Heart right ventricle (tissue), 16 donors: ENCODE results near the gene MKKS. TPM values are rescaled to one million over a fixed set of nuclear protein-coding genes. Genes with fewer than 3 reads are reported as not detected.

Source experiments
- ATAC-seq, 8 donors: fragments of 200-7000 bp; cut with Tn5 transposase; one replicate each; pipeline ENCODE4 v1.9.1; 2020; ENCODE audit warnings: mild to moderate bottlenecking in 8 of 8, moderate library complexity in 8 of 8, moderate number of reproducible peaks in 1 of 8
- DNase-seq, 2 donors: peaks; one replicate each; pipeline ENCODE4 v3.0.0-alpha.2; 2020
- H3K27ac ChIP-seq, 10 donors: fragments of 200-600 bp; sonication (generic) in 2 of 10; one replicate each; pipeline versions ENCODE4 v1.5.0 to v1.8.0; 2020 to 2022; ENCODE audit warnings: mild to moderate bottlenecking in 3 of 10
- H3K27me3 ChIP-seq, 7 donors: fragments of 200-600 bp; one replicate each; pipeline ENCODE4 v1.8.0; 2021 to 2022; ENCODE audit warnings: mild to moderate bottlenecking in 2 of 7
- H3K36me3 ChIP-seq, 9 donors: fragments of 200-600 bp; sonication (generic) in 1 of 9; one replicate each; pipeline versions ENCODE4 v1.5.0 to v1.8.0; 2020 to 2022; ENCODE audit warnings: mild to moderate bottlenecking in 2 of 9
- H3K4me1 ChIP-seq, 9 donors: fragments of 200-600 bp; sonication (generic) in 1 of 9; one replicate each; pipeline versions ENCODE4 v1.5.0 to v1.8.0; 2020 to 2022; ENCODE audit warnings: mild to moderate bottlenecking in 4 of 9
- H3K4me3 ChIP-seq, 10 donors: fragments of 200-600 bp; sonication (generic) in 2 of 10; one replicate each; pipeline versions ENCODE4 v1.5.0 to v1.8.0; 2020 to 2022; ENCODE audit warnings: mild to moderate bottlenecking in 7 of 10, moderate library complexity in 2 of 10
- H3K9me3 ChIP-seq, 11 donors: fragments of 200-600 bp in 10 of 11; sonication (generic) in 2 of 11; one replicate each; pipeline versions ENCODE4 v1.5.0 to v1.8.0; 2013 to 2022; ENCODE audit warnings: mild to moderate bottlenecking in 2 of 11, control low read depth in 1 of 11, moderate library complexity in 1 of 11
- CTCF ChIP-seq, 9 donors: fragments of 200-600 bp; sonication (generic) in 2 of 9; IDR thresholded peaks; one replicate each; pipeline versions ENCODE4 v1.5.0 to v1.8.0; 2021 to 2022; ENCODE audit warnings: antibody characterized with exemption in 9 of 9, mild to moderate bottlenecking in 5 of 9, moderate library complexity in 1 of 9
- WGBS, 2 donors: extraction: QIAGEN DNeasy Blood & Tissue Kit; methylation state at CpG; one replicate each; pipeline ENCODE4 v1.1.7; 2013; ENCODE audit warnings: inconsistent platforms in 1 of 2; 5-methylcytosine and 5-hydroxymethylcytosine counted together
- intact Hi-C, 10 donors: fragments of 100-400 bp; cut with DNase I; formaldehyde crosslinking; loops; one replicate each; pipeline versions ENCODE4 v1.11.1 to v1.14.2; 2022
- polyA plus RNA-seq, 2 donors: library from polyadenylated mRNA; stranded (reverse); fragments of 200-250 nt; gene quantifications; one replicate each; pipeline ENCODE4 v1.2.3, GENCODE V29; 2013
- total RNA-seq, 10 donors: library from RNA; stranded (reverse); fragmentation: NEBNext Ultra II Directional in 3 of 10; extraction: Animal tissue kit (Norgen Biotek cat#: 25700) in 3 of 10; gene quantifications; one replicate each; pipeline versions ENCODE4 v1.2.1 to v1.2.4, GENCODE V29; 2021 to 2023
- donor health status: Arrhythmogenic right ventricular cardiomyopathy.
- donor health status: ischemic (EF 13 %, LVEDD 7.1; RV severe dilation, severe dysfunction).
- donor health status: healthy with polysubstance abuse.
- donor health status: DM: no; HTN: yes; CAD: no.
- donor health status: DM: no; HTN: no; CAD: no.
- donor health status: ischemic (EF 25% LVEDD 6.9; RV normal size, moderate dysfunction).
- donor health status: ischemic (EF 25% LVEDD 5.7; RV mildly dilated, moderate dysfunction).
- donor health status: healthy.
- donor health status: DM: yes; HTN: yes; CAD: no.
- donor health status: Ischemic cardiomyopathy.
- donor health status: ischemic (EF 35%, LVEDD 5.7; RV mildly dilated, moderate dysfunction).
- donor health status: nonischemic (EF 11% LVEDD 7.7; RV severe dilation, severe dysfunction).
- donor health status: DM: yes; HTN: yes; CAD: no.
- donor health status: PGD.
- donor health status: ischemic (EF 29% LVEDD 5.4; RV normal size, mild dysfunction).
- donor health status: nonischemic (EF 23%, LVEDD 6.1; RV moderate dilation, normal function).

MKKS gene
- total and polyA plus RNA-seq, 12 donors = 13.6 to 30.7 (median 19.4) TPM

DNA sequence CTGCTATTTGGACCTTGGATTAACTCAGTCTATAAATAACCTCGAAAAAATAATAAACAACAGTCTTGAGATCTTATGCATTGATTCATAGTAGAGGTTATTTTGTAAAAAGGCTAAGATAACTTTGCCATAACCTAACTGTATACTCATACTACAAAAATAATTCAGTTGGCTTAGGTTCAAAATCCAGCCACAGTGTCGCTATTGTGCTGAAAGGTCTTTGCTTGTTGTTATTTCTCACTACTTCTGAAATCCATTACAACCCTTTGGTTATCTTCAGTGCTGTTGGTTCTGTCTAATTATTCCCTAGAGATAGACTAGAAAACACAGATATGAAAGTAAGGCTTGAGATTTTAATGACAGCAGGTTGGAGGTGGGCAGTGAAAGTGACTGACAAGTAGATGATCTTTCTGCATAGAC lies 74.4 kb downstream of the MKKS start:
- no peak overlapping the region for H3K4me3 ChIP-seq
- H3K27me3 ChIP-seq = peaks cover 0 to 9% (median 5%) of the 10 kb centered on the region in 7 donors
- H3K9me3 ChIP-seq = no peaks in the 10 kb centered on the region
- ATAC-seq (peak in 5 of 8 donors; percentile 61 to 73 (median 64)), DNase-seq (no peak)
- H3K4me1 ChIP-seq = peaks cover 0 to 11% (median 7%) of the 10 kb centered on the region in 9 donors
- no peaks in the 10 kb centered on the region for H3K36me3 ChIP-seq
- TF ChIP-seq CTCF (IDR thresholded peaks at IDR 0.05) = no peak
- WGBS, 2 donors = 7 to 10% methylated on average over 2 of the region's 2 CpGs
- intact Hi-C loops = loop anchor here in 1 of 10 donors (5.0 kb wide), 1 partner anchor 73 kb away; the partner anchor contains the start of gene MKKS
- no peak overlapping the region for H3K27ac ChIP-seq

- H3K27me3 ChIP-seq = peaks cover 0 to 1% (median 0%) of the 10 kb centered on the region in 7 donors
- ATAC-seq = no peak
- no peak for DNase-seq
- peak in 7 of 9 donors; percentile 18 to 46 (median 24) for TF ChIP-seq CTCF (IDR thresholded peaks at IDR 0.05)
- no peaks in the 10 kb centered on the region for H3K9me3 ChIP-seq
- H3K4me1 ChIP-seq = peaks cover 0 to 15% (median 7%) of the 10 kb centered on the region in 9 donors
- H3K36me3 ChIP-seq = no peaks in the 10 kb centered on the region
- H3K27ac ChIP-seq = no peak overlapping the region
- H3K4me3 ChIP-seq = no peak overlapping the region
- intact Hi-C loops = loop anchor here in 1 of 10 donors (5.0 kb wide), 1 partner anchor 74 kb away; the partner anchor contains the start of gene MKKS
Measured at GRCh38 chr20:10357974-10358373, 76.0 kb downstream of the MKKS start.

- DNase-seq = no peak
- Histone ChIP-seq H3K27ac (no peak overlapping the region), H3K27me3 (no peaks in the 10 kb centered on the region), H3K4me1 (peaks cover 0 to 23% (median 10%) of the 10 kb centered on the region in 9 donors), H3K4me3 (no peak overlapping the region), H3K36me3 (no peaks in the 10 kb centered on the region), H3K9me3 (no peaks in the 10 kb centered on the region)
- 73 to 78% methylated on average over 8 of the region's 8 CpGs for WGBS, 2 donors
- no peak for ATAC-seq
- intact Hi-C loops = loop anchor here in 1 of 10 donors (5.0 kb wide), 1 partner anchor 75 kb away; the partner anchor contains the start of gene MKKS
- no peak for TF ChIP-seq CTCF (IDR thresholded peaks at IDR 0.05)
Measured at GRCh38 chr20:10357061-10357708, 76.8 kb downstream of the MKKS start.

- Histone ChIP-seq H3K9me3 (no peaks in the 10 kb centered on the region), H3K27ac (no peak overlapping the region), H3K27me3 (no peaks in the 10 kb centered on the region), H3K36me3 (no peaks in the 10 kb centered on the region), H3K4me3 (no peak overlapping the region), H3K4me1 (peaks cover 0 to 29% (median 10%) of the 10 kb centered on the region in 9 donors)
- 97 to 100% methylated on average over 1 of the region's 1 CpG for WGBS, 2 donors
- no peak for TF ChIP-seq CTCF (IDR thresholded peaks at IDR 0.05)
- ATAC-seq = no peak
- intact Hi-C loops = loop anchor here in 1 of 10 donors (5.0 kb wide), 1 partner anchor 76 kb away; the partner anchor contains the start of gene MKKS
- DNase-seq = no peak
Measured at GRCh38 chr20:10356628-10357027, 77.4 kb downstream of the MKKS start.
